ENCODE measurements around the gene RALGPS2.

DNA sequence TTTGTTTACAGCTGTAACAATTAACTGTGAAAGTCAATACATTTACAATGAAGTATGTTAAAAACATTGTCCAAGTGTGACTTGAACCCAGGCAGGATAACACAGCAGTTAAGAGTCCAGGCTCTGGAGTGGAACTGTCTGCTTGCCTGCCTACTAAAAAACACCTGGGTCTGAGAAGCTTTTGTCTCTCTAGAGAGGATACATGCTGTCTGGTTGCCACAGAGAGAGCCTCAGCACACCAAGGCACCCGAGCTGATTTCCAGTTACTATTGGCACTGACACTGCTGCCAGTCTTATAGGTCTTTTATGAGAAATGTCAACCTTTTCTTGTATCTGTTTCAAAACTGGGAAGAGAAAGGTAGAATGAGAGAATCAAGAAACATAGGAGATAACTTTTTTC is 20.2 kb upstream of the RALGPS2 start:
- TF ChIP-seq CTCF (IDR thresholded peaks at IDR 0.05; ENCODE audit: insufficient read depth, low read length, poor library complexity, severe bottlenecking): no peak
- no peak for TF ChIP-seq EZH2phosphoT487 (conservative IDR thresholded peaks at IDR 0.05; ENCODE audit: low read length)

Data from SU-DHL-6 (cell line).